HG03196 (cell line): ENCODE data around the gene ATP4B.

Experiments
- ATAC-seq: cut with Tn5 transposase; IDR thresholded peaks from one replicate; pipeline ENCODE4 v1.9.1; 2021; ENCODE audit not compliant: unreplicated experiment

ATP4B gene

DNA sequence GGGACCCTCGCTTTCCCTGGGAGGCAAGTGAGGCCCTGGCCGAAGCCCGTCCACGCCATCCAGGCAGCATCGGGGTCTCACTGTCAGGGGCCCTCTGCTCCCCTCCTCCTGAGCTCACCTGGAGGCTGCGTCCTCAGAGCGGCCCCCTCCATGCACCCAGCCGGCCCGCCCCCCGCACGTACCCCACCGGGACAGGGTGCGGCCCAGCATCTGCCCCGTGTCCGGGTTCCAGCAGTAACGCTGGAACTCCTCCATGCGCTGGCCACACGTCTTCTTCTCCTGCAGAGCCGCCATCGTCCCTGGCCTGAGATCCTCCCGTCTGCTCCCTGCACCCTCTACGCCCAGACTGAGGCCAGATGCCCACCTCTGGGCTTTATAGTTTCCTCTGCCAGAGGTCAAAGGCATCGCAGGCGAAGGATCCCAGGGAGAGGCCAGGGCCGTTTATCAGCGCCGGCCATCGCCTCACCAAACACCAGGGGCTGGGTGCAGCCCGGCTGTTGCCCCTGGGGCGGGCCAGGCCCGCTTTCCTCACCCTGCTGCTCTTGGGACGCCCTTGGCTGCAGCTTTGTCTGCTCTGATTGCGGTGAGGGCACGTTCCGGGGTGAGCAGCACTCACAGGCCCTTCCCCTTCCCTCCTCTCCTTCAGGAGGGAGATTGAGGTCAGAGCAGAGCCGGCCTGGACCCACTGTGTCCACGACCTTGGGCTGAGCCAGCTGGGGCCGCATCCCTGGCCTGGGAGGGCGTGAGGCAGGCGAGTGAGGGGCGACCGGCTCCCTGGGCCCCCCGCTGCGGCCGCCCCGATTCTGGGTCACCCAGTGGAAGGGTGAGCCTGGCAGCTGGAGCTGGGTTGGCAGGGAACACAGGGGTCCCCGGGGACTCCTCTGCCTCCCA, at the start of gene ATP4B:
TSS of gene ATP4B (minus strand) at position 348 of the 891 bp plus-strand sequence. CDS start at position 294, 54 bp downstream.
- ATAC-seq, result no peak

DNA sequence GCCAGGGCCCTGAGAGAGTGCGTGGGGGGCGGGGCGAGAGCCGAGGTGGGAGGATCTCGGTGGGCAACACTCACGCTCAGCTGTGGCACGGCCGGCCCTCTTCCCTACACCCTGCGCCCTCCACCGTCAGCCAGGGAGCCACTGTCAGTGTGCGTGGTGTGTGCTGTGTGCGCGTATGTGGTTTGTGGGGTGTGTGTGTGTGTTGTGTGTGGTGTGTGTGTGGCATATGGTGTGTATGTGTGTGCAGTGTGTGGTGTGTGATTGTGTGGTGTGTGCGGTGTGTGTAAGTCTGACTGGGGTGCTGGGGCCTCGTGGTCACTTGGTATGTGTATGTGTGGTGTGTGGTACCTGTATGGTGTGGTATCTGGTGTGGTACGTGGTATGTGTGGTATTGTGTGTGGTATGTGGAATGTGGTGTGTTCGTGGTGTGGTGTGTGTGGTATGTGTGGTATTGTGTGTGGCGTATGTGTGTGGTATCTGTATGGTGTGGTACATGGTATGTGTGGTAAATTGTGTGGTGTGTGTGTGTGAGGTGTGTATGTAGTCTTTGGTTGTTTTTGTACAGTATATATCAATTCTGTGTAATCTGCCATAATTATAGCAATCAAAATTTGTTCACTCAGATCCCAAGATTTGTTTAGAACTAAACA, 14.1 kb upstream of the ATP4B start:
- no peak for ATAC-seq

DNA sequence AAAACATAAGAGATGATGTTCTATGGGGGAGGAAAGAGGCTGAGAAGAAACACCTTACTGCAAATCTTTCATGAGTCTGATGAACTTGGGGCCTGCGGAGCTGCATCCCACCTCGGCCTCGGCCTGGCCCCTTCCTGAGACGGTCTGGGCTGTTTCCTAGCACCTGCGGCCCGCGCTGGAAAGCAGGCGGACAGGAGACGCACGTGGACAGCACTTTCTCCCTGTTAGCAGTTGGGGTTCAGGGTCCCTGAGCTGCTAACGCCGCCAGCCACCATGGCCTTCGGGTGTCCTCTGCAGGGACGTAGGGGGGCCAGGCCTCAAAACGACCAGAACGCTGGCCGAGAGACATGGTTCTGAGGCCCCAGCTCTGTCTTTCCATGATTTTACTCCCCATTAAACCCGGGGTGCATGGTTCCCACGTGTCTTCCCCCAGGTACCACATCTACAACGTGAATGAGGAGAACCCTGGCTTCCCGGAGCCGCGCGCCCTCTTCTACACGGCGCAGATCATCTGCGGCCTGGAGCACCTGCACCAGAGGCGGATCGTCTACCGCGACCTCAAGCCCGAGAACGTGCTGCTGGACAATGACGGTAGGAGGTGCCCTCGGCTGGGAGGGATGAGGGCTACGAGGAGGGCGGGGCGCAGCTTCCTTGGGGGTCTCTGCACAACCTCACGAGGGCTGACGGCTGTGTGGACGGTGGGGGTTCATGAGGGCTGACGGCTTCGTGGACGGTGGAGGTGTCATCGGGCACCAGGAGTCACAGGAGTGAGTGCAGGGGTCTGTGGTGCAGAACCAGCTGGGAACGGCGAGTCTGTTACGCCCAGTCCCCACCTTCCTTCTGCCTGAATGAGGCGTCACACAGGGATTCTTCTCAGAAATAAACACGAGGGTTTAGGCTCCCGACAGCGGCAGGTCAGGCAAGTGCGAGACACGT, 13.3 kb upstream of the ATP4B start:
- no peak for ATAC-seq

DNA sequence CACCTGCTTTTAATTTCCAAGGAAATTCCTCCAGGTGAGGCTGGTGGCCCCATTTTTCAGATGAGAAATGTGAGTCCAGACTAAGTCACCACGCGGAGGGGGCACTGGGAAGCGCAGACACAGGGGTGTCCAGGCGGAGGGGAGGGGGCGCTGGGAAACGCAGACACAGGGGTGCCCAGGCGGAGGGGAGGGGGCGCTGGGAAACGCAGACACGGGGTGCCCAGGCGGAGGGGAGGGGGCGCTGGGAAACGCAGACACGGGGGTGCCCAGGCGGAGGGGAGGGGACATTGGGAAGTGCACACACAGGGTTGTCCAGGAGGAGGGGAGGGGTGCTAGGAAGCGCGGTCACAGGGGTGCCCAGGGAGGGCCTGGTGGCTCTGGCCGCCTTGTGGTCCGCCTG, 12.5 kb upstream of the ATP4B start:
- ATAC-seq, result no peak

DNA sequence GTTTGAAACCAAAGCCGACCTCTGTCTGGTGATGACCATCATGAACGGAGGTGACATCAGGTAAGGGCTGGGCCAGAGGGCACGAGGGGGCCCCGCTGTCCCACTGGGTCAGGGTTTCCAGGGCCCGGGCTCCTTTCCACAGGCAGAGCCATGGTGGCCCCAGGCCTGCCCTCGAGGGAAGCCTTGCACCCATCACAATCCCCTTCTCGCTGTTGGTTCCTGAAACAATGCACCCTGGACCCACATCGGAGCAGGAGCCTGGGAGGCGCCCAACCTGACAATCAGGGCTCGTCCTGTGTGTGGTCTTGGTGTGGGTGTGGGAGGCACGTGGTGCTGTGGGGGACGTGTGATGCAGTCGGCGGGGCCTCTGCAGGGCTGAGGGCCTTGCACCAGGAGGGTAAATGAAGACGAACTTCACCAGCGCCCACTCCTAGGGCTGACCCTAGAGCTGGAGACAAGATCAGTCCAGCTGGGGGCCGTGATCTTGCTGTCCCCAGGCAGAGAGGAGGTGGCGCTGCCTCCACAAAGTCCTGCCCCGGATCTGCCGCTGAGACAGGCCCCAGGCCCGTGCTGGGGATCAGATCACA, 11.8 kb upstream of the ATP4B start:
- no peak for ATAC-seq

DNA sequence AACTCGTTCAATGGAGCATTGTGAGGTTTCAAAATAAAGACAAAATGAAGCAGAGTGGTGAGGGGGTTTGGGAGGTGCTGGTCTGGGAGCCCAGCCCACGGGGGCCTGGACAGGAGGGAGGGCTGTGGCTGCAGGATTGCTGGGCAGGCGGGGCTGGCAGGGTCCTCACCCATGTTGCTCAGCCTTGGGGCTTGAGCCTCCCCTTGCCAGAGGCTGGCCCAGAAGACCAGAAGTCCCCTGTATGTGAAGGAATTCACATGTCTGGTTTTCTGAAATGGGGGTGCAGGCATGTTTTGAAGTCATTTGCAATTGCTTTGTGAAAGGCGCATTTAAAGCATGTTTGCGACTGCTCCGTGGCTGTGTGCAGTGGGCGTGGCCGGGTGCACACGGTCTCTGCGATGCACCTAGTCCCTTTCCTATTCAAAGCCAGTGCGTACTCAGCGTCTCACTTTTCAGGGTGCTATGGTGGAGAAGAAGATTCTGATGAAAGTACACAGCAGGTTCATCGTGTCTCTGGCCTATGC, 11.3 kb upstream of the ATP4B start:
- ATAC-seq, result no peak

DNA sequence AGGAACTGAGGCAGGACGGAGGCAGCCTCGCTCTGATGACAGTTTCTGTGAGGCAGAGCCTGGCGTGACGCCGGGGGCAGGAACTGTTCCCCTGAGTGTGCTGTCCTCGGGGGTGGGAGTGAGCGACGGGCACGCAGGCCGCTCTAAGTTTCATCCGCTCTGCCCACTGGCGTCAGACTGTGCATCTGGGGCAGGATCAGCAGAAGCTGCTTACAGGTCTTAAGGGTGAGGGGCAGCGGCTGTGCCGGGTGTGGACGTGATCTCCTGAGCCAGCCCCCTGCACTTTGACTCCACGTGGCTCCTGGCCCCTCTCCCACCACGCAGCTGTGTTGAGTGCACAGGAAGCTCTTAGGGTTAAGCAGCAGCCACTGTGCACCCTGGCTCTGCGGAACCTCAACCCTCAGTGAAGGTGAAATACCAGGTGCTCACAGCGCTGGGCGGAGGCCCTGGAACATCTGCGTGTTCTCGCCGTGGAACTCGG, 10.5 kb upstream of the ATP4B start:
- no peak for ATAC-seq

DNA sequence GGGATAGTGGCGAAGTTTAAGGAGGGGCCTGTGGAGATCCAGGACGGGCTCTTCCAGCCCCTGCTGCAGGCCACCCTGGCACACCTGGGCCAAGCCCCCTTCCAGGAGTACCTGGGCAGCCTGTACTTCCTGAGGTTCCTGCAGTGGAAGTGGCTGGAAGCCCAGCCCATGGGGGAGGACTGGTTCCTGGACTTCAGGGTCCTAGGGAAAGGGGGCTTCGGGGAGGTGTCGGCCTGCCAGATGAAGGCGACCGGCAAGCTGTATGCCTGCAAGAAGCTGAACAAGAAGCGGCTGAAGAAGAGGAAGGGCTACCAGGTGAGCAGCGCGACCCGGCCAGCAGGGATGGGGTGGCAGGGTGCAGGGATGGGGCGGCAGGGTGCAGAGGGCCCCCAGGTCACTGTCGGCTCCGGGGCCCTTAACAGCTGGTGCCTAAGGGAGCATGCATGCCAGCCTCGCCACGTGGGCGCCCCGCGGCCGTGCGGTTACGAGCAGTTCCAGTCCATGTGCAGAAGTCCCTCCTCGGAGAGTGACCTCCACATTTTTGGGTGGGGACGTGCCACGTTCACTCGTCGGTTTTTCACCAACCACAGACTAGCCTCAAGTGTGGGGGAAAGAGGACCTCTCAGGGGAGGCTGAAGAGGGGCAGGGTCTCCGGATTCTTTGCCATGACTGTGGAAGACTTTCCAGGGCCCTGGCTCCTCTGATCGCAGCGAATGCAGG, 9.9 kb upstream of the ATP4B start:
- ATAC-seq, result no peak

DNA sequence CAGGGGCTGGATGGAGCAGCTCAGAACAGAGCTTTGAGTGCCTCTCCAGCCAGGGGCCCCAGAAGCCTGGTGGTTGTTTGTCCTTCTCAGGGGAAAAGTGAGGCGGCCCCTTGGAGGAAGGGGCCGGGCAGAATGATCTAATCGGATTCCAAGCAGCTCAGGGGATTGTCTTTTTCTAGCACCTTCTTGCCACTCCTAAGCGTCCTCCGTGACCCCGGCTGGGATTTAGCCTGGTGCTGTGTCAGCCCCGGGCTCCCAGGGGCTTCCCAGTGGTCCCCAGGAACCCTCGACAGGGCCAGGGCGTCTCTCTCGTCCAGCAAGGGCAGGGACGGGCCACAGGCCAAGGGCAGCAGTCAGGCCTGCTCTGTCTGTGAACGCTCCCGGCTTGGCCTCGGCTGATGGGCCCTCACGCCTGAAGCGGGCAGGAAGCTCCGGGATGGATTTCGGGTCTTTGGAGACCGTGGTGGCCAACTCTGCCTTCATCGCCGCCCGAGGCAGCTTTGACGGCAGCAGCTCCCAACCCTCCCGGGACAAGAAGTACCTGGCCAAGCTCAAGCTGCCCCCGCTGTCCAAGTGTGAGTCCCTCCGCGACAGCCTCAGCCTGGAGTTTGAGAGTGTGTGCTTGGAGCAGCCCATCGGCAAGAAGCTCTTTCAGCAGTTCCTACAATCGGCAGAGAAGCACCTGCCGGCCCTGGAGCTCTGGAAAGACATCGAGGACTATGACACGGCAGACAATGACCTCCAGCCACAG, 9.1 kb upstream of the ATP4B start, which contains the start of gene GRK1:
TSS of gene GRK1 (plus strand) at position 269 of the 751 bp plus-strand sequence. CDS start at position 437, 168 bp downstream.
- ATAC-seq, result no peak

DNA sequence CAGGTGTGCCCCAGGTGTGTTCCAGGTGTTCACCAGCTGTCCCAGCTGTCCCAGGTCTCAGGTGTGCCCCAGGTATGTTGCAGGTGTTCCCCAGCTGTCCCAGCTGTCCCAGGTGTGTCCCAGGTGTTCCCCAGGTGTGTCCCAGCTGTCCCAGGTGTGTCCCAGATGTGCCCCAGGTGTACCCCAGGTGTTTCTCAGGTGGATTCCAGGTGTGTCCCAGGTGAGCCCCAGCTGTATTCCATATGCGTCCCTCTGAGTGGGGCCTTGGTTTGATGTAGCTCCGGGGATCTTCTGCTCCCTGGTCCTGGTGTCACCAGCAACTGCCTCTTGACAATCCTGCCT, 8.3 kb upstream of the ATP4B start:
- no peak for ATAC-seq

DNA sequence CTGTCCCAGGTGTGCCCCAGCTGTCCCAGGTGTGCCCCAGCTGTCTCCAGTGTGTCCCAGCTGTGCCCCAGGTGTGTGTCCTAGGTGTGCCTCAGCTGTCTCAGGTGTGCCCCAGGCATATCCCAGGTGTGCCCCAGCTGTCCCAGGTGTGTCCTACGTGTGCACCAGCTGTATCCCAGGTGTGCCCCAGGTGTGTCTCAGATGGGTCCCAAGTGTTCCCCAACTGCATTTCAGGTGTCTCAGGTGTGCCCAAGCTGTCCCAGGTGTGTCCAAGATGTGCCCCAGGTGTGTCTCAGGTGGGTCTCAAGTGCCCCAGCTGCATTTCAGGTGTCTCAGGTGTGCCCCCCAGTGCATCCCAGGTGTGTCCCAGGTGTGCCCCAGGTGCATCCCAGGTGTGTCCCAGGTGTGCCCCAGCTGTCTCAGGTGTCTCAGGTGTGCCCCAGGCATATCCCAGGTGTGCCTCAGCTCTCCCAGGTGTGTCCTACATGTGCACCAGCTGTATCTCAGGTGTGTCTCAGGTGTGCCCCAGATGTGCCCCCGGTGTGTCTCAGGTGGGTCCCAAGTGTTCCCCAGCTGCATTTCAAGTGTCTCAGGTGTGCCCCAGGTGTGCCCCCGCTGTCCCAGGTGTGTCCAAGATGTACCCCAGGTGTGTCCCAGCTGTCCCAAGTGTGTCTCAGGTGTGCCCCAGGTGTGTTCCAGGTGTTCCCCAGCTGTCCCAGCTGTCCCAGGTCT, 7.8 kb upstream of the ATP4B start:
- ATAC-seq, result no peak

DNA sequence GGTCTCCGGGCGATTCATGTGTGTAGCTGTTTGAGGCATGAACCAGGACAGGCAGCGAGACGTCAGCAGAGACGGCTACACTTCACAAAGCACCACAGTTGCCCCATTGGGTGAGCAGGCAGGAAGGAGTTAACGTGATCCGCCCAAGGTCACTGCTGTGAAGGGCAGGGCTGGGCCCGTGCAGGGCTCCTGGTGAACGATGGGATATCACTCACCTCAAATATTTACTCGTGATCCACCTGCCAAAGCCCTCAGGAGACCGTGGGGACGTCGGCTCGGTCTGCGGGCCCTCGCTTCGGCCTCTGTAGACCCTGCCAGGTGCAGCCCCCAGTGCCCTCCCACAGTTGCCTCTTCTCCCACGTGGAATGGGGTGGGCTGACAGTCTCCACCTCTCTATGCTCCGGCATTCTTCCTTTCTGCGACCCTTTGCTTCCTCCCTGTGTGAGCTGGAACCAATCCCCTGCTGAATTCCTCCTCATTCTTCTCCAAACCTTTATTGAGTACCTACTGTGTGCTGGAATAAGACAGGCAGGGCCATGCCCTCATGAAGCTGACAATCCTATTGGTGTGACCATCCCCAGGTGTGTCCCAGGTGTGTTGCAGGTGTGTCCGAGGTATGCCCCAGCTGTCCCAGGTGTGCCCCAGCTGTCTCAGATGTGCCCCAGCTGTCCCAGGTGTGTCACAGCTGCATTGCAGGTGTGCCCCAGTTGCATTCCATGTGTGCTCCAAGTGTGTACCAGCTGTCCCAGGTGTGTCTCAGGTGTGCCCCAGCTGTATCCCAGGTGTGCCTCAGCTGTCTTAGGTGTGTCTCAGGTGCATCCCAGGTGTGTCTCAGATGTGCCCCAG, 7.0 kb upstream of the ATP4B start:
- no peak for ATAC-seq

DNA sequence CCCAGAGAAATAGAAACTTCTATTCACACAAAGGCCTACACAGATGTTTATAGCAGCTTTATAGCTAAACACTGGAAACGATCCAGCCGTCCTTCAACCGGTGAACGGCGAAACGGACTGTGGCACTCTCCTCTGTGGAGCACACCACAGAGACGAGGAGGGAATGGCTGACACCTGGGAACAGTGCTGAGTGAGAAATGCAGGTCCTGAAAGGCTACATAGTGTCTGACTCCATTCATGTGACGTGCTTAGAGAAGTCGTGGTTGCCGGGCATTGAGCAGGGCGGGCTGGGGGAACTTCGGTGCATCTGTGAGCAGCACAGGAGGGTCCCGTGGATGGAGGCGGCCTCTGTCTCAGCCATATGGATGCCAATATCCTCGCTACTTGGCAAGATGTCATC, 5.9 kb upstream of the ATP4B start:
- ATAC-seq, result no peak

DNA sequence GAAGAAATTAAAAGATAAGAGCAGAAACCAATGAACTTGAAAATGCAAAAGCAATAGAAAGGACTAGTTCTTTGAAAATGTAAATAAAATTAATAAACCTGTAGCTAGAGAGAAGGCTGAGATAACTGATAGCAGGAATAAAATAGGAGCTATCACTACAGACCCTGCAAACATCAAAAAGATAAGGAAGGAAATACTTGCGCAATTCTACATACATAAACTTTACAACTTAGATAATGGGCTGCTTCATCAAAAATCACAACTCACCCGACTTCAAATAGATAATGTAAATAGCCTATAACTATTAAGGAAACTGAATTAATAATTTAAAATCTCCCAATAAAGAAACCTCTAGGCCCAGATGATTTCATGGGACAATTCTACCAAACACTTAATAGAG, 3.5 kb upstream of the ATP4B start:
- ATAC-seq, result no peak

DNA sequence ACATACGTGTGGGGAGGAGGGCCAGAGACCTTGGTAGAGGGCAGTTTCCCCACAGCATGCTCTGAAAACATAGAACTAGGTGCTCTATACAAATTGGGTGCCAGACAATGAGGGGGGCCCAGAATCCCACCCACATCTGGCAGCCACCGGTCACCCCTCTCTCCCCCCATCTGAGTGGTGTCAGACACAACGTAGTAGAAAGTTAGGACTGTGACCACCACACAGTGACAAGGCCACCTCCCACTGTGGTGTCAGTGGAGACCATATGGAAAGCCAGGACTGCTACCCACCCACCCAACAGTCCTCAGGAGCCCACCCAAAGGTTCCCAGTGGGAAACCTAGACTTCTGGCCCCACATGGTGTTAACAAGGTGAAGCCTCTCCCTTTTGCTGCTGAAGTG, 2.1 kb upstream of the ATP4B start:
- no peak for ATAC-seq

DNA sequence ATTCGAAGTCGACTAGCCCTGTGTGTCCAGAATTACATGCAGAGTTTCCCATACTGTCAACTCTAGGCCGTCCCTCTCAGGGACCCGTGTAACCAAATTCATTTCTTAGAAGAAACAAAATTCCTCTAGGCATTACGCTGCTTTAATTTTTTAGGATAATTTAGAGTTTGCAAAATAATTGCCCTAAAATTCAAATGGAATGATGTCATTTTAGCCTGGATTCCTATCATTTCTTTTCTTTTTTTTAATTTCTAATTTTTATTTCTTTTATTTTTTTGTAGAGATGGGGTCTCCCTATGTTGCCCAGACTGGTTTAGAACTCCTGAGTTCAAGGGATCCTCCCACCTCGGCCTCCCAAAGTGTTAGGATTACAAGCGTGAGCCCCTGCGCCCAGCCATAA, 1.3 kb upstream of the ATP4B start:
- ATAC-seq, result no peak

DNA sequence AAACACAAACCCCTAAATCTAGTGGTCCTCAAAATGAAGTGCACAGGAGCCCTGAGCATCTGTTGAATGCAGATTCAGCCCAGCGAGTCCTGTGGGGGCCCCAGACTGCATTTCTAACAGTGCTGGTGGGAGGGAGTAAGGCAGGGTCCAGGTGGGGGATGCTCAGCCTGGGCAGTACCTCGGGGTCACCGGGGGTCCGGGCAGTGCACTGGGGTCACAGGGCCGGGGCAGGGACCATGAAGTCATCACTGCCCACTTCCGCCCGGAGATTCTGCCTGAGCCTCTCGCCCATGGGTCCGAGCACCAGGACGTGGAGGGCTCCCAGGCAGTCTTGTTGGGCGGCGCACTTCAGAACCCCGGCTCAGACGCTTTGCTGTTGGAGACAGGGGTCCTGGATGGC, 838 bp upstream of the ATP4B start:
- no peak for ATAC-seq
